Measurements from ENCODE around the gene DMTF1.
"Not testable (repeated sequence)": the region's sequence is repeated elsewhere in the genome, so short reads cannot be mapped to it uniquely, and the experiment has no call there.

Gene DMTF1, protein sequence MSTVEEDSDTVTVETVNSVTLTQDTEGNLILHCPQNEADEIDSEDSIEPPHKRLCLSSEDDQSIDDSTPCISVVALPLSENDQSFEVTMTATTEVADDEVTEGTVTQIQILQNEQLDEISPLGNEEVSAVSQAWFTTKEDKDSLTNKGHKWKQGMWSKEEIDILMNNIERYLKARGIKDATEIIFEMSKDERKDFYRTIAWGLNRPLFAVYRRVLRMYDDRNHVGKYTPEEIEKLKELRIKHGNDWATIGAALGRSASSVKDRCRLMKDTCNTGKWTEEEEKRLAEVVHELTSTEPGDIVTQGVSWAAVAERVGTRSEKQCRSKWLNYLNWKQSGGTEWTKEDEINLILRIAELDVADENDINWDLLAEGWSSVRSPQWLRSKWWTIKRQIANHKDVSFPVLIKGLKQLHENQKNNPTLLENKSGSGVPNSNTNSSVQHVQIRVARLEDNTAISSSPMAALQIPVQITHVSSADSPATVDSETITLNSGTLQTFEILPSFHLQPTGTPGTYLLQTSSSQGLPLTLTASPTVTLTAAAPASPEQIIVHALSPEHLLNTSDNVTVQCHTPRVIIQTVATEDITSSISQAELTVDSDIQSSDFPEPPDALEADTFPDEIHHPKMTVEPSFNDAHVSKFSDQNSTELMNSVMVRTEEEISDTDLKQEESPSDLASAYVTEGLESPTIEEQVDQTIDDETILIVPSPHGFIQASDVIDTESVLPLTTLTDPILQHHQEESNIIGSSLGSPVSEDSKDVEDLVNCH

DNA sequence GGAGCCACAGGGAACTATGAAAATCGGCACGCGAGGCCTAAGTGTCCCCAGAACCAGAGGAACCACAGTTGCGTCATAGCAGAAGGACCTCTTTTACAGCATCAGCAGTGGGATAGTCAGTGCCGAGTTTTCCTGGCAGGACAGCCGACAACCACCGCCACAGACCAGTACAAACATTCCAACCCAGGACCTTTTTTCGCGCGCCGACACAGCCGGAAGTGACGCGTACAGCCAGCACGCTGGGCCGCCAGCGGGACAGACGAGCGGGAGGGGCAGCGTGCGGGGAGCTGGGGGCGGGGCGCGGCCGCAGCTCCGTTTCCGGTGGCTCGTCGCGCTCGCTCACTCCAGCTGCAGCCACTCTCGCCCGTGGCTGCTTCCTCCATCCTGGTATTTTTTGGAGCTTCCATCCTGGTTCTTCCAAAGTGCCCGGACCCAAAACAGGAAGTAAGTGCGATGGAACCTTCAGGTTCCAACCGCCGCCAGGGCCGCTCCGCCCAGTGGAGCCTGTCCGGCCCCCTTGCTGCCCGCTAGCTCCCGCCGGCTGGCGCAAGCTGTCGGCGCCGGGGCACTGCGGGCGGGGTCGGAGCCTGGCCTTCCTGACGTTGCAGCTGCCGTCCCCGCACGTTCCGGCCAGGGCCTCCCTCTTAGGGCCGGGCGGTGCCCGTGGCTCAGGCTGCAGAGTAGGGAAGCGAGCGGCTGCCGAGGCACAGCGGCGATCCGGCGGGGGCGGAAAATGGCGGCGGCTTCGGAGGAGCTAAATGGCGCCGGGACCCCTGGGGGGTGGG lies at the start of gene DMTF1:
Gene DMTF1 (plus strand): TSS at position 342 of the 785 bp plus-strand sequence. CDS start 12,489 bp downstream, outside the sequence.
- peak; percentile 80 for DNase-seq

DNA sequence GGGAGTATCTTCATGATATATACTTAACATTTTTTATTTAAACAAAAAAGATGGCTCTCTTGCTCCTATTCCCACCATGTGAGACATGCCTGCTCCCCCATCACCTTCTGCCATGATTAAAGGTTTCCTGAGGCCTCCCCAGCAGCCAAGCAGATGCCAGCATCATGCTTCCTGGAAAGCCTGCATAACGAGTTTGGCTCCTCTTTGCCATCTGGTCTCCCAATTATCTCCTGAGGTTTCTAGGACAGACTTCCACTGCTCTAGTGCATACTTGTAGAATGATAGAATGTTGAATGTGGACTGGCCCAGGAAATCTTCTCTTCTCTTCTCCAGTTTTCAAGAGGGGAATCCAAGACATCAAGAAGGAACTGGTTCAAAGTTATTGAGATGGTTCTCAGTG lies 46.9 kb upstream of the DMTF1 start:
- DNase-seq = no peak

DNA sequence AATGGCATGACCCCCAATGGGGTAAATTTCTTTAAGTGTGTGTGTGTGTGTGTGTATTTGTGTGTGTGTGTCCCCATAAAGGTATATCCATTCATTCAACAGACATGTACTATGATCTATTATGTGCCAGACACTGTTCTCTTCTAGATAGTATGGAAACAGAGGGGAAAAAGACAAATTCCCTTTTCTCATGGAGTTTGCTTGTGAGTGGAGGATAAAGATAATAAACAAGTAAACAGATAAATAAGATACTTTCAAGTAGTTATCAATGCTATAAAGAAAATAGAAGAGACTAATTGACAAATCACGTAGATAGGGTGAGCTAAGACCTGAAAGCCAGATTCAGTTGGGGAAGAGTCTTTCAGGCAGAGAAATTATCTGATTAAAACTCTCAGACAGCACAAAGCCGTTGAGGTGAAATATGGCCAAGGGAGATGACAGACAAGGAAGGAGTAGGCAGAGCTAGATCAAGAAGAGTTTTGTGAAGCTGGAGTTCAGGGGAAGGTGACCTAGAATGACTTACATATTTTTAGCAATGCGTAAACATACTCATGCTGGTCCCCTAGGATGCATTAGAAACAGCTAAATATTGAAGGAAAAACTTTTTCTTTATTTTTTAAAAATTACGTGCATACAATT lies 45.2 kb upstream of the DMTF1 start:
- DNase-seq = no peak

DNA sequence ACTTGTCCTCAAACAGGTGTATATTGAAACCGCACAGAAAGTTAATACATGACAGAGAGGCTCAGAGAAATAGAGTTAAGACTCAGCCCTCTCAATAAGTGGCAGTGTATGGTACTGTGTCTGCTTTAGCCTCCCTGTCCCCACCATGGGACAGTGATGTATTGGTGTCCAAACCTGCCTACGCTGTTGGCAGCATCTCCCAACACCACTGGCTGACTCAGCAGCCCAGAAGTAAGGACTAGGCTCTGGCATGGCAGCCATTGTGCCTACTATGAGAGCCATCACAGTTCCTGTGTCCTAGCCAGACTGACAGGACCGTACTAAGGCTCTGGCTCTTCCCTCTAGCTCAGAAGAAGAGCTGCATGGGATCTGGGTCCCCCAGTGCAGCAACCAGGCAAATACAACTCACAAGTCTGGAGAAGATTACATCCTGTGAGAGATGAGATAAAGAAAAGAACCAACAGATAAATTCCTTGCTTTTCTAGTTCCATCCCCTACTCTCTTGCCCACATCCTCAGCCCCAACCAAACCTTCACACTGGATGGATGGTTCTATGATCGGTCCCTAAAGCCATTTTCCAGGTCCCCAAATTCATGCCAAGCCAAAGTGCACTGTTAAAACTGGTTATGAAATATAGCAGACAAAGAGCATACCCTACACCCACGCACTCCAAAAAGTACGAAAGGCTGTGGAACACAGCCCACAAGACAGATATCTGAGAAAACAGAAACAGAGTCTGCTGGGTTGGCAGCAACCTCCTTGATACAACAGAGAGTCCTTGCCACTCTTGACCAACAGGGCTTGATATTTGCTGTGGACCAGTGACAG lies 44.1 kb upstream of the DMTF1 start:
- DNase-seq = no peak

DNA sequence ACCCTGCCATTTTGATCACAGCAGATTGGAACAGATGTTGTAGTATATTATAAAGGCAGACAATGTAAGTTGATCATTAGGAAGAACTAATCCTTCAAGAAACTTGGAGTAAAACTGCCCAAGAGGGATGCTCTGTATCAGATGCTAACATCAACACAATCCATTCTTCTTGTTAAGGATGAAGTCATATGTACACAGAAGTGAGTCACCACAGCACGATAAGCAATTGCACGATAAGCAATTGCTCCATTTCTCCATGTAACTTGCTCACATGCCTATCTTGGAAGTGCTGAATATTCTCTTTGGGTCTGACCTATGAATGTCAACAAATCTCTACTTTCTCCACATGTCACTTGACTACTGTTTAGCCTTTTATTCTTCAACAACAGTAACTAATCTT lies 41.5 kb upstream of the DMTF1 start:
- DNase-seq = no peak

GRCh38 chr7:87111877-87112276 lies 40.4 kb upstream of the DMTF1 start:
- no peak for DNase-seq

DNA sequence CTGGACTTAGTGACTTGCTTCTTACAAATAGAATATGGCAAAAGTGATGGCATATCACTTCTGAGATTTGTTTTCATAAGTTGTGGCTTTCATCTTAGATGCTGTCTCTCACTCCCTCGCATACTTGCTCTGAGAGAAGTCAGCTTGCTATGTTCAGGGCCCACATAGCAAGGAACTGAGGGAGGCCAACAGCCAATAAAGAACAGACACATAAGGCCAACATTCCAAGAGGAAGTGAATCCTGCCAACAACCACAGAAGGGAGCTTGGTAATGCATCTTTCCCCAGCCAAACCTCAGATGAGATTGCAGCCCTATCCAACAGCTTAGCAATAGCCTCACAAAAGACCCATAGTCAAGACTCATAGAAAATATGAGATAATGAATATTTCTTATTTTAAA lies 39.2 kb upstream of the DMTF1 start:
- no peak for DNase-seq

DNA sequence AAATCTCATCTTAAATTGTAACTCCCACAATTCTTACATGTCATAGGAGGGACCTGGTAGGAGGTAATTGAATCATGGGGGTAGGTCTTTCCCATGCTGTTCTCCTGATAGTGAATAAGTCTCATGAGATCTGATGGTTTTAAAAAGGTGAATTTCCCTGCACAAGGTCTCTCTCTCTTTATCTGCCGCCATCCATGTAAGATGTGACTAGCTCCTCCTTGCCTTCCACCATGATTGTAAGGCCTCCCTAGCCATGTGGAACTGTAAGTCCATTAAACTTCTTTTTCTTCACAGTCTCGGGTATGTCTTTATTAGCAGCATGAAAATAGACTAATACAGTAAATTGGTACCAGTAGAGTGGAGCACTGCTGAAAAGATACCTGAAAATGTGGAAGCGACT lies 38.3 kb upstream of the DMTF1 start:
- not testable (repeated sequence) for DNase-seq

- DNase-seq = not testable (repeated sequence)
These were observed 36.5 kb upstream of the DMTF1 start for GRCh38 chr7:87115772-87116171.

- no peak for DNase-seq
These were observed 35.9 kb upstream of the DMTF1 start for GRCh38 chr7:87116315-87116714.

- no peak for DNase-seq
These were observed 32.7 kb upstream of the DMTF1 start for GRCh38 chr7:87119581-87119980.

GRCh38 chr7:87123105-87123504 lies 29.1 kb upstream of the DMTF1 start:
- no peak for DNase-seq

DNA sequence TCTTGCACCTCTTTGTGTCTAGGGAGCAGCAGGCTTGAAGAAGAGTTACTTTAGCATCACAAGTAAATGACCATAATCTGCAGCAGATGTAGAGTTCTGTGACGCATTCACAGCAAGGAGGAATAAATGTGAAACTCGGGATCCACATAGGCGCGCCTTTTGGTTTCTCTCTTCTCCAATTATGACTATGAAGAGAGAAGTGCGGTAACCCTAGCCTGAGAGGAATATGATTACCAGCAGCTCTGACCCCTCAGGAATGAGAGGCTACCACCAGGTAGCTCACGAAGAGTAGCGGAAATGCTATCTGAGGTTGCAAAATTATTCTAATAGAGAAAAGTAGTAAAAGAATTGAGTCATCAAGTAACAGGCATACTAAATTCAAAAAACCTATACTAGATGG lies 25.2 kb upstream of the DMTF1 start:
- DNase-seq = no peak

DNA sequence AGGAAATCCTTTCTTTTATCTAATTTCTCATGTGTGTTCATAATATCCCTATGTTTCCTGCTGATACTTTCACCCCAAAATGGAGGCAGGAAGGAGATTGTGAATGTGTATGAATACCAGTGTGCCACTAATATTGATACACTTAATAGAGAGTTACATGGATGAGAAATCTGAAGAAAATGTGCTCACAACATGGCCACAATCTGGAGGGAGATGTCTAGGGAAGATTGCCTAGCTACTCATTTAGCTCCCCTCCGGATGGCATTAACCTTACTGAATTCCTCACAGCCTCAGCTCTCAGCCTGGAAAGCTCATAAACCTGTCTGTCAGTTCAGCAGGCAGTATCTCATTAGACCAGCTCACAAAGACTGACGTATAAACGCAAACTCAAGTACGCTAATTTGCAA lies 23.4 kb upstream of the DMTF1 start:
- DNase-seq = no peak

DNA sequence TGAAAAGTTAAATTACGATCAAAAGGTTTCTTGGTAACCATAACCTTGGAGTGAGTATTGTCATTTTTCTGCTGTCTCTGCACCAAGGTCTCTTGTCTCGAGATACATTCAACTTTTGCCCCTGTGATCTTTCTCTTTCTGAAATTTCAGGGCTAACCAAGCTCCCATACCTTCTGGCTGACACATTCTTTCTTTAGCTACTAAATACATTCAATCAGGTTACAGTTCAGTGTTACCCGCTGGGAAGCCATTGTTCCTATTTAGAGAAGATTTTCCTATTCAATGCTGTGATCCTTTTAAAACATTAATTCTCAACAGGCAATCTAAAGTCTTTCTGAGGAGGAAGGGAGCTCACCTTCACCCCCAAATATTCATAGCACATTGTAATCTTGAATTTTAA lies 22.9 kb upstream of the DMTF1 start:
- no peak for DNase-seq

DNA sequence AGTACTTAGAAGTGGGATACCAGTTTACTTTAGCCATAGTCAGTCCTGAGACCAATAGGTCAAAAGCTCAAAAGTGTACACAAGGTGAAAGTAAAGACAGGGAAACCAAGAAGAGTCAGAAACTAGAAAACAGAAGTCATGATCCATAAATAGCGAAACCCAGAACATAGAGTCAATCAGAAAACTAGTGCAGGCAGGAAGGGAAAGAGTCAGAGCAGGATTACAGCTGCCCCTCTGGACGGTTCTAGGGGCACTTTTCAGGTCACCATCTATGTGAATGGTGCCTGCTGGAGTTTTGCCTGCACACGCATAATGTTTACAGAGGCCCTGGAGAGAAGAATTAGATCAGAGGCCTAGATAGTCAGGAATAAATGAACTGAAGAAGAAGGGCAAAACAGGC lies 22.4 kb upstream of the DMTF1 start:
- DNase-seq = no peak

GRCh38 chr7:87131771-87132170 lies 20.5 kb upstream of the DMTF1 start:
- no peak for DNase-seq

DNA sequence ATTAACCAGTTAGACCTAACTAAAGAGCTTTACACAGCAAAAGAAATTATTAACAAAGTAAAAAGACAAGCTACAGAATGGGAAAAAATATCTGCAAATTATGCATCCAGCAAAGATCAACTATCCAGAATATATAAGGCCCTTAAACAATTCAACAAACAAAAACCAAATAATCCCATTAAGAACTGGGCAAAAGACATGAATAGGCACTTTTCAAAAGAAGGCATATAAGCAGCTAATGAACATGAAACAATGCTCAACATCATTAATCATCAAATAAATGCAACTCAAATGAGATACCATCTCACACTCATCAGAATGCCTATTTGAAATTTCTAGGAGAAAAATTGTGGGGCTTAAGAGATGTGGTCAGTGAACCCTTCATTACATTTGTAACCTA lies 15.0 kb upstream of the DMTF1 start:
- no peak for DNase-seq

- no peak for DNase-seq
These were observed 12.7 kb upstream of the DMTF1 start for GRCh38 chr7:87139514-87139913.

- no peak for DNase-seq
These were observed 11.9 kb upstream of the DMTF1 start for GRCh38 chr7:87140271-87140748.

GRCh38 chr7:87144173-87144657 lies 8.0 kb upstream of the DMTF1 start:
- DNase-seq = no peak

Measured in NCI-H510A treated with DMSO at 0.1 percent for 48 hours (cell line).